NCI-H226 (cell line): ENCODE measurements around the gene PPIL6.

ENCODE experiments used
- DNase-seq: peaks from one replicate; pipeline ENCODE4 v3.0.0-alpha.2; 2015

Gene PPIL6

GRCh38 chr6:109449064-109449794, 8.8 kb upstream of the PPIL6 start:
- DNase-seq: no peak

GRCh38 chr6:109448615-109449014, 8.2 kb upstream of the PPIL6 start:
- DNase-seq: no peak

GRCh38 chr6:109447878-109448555, 7.6 kb upstream of the PPIL6 start:
- DNase-seq: no peak

GRCh38 chr6:109447087-109447486, 6.7 kb upstream of the PPIL6 start:
- DNase-seq: no peak

GRCh38 chr6:109446541-109446940, 6.1 kb upstream of the PPIL6 start:
- DNase-seq: no peak

GRCh38 chr6:109446072-109446471, 5.6 kb upstream of the PPIL6 start:
- DNase-seq: no peak

- DNase-seq: no peak
These were observed 5.0 kb upstream of the PPIL6 start for GRCh38 chr6:109445382-109445781.

GRCh38 chr6:109443425-109443950, 3.1 kb upstream of the PPIL6 start:
- DNase-seq: no peak

- DNase-seq: no peak
These were observed 2.0 kb upstream of the PPIL6 start for GRCh38 chr6:109442393-109442924.

GRCh38 chr6:109441069-109441816, 815 bp upstream of the PPIL6 start:
- peak; percentile 56 for DNase-seq

GRCh38 chr6:109436041-109436440, 4.4 kb downstream of the PPIL6 start:
- DNase-seq: no peak

GRCh38 chr6:109434456-109434855, 6.0 kb downstream of the PPIL6 start:
- no peak for DNase-seq

GRCh38 chr6:109429496-109429895, 10.9 kb downstream of the PPIL6 start:
- no peak for DNase-seq

- DNase-seq: peak; percentile 70
These were observed 11.4 kb downstream of the PPIL6 start for GRCh38 chr6:109428889-109429477.

GRCh38 chr6:109424946-109425345, 15.5 kb downstream of the PPIL6 start:
- peak; percentile 70 for DNase-seq

GRCh38 chr6:109421184-109421583, 19.2 kb downstream of the PPIL6 start:
- DNase-seq: no peak

- peak; percentile 59 for DNase-seq
These were observed 19.7 kb downstream of the PPIL6 start for GRCh38 chr6:109420751-109421150.

- no peak for DNase-seq
These were observed 22.8 kb downstream of the PPIL6 start for GRCh38 chr6:109417646-109418045.

- DNase-seq: peak; percentile 16
These were observed 29.4 kb downstream of the PPIL6 start for GRCh38 chr6:109411034-109411433.

- DNase-seq: peak; percentile 57
These were observed 34.2 kb downstream of the PPIL6 start for GRCh38 chr6:109406196-109406595.

- no peak for DNase-seq
These were observed 43.4 kb downstream of the PPIL6 start for GRCh38 chr6:109397020-109397419.

- DNase-seq: no peak
These were observed 44.2 kb downstream of the PPIL6 start for GRCh38 chr6:109396046-109396718.
